ENCODE results near the gene DNASE2. TPM values are rescaled to one million over a fixed set of nuclear protein-coding genes. Genes with fewer than 3 reads are reported as not detected.
A peak's percentile ranks its signal among the peaks of the same experiment; 100 is the strongest.

The DNASE2 gene
- total and polyA plus RNA-seq, 8 donors: 9.4 to 35.9 (median 20.2) TPM

- WGBS, 2 donors: 14 to 17% methylated on average over 21 of the region's 21 CpGs
- ATAC-seq (no peak), FAIRE-seq (no peak), DNase-seq (no peak)
- H3K27ac ChIP-seq: no peak overlapping the region
- peak overlapping the region in 1 of 4 donors; percentile 36 for H3K4me3 ChIP-seq
- no peak for TF ChIP-seq CTCF (IDR thresholded peaks at IDR 0.05)
- no peaks in the 10 kb centered on the region for H3K36me3 ChIP-seq
- peaks cover 0 to 29% (median 3%) of the 10 kb centered on the region in 4 donors for H3K27me3 ChIP-seq
- intact Hi-C loops (cut with DNase I): no loop called here
- no peaks in the 10 kb centered on the region for H3K9me3 ChIP-seq
- H3K4me1 ChIP-seq: peaks cover 0 to 8% (median 0%) of the 10 kb centered on the region in 3 donors
Measured at GRCh38 chr19:12838886-12839756, 42.1 kb downstream of the DNASE2 start.

- Histone ChIP-seq H3K27ac (no peak within 1 kb of the TSS), H3K9me3 (no peaks in the 10 kb centered on the region), H3K4me1 (peaks cover 0 to 13% (median 0%) of the 10 kb centered on the region in 3 donors), H3K4me3 (peak within 1 kb of the TSS in 2 of 4 donors; percentile 28 to 36), H3K27me3 (peaks cover 0 to 29% (median 3%) of the 10 kb centered on the region in 4 donors), H3K36me3 (no peaks in the 10 kb centered on the region)
- peak; percentile 57 to 78 (median 69) for ATAC-seq
- 0 to 1% methylated on average over 20 to 69 of the region's 69 CpGs for WGBS, 2 donors
- FAIRE-seq: no peak
- intact Hi-C loops (cut with DNase I): no loop called here
- peak in 3 of 4 donors; percentile 6 to 46 (median 7) for TF ChIP-seq CTCF (IDR thresholded peaks at IDR 0.05)
- DNase-seq: peak in 3 of 6 donors; percentile 34 to 84 (median 54)
Measured at GRCh38 chr19:12838182-12838885, 42.9 kb downstream of the DNASE2 start, which contains the start of gene MAST1. Gene MAST1 (plus strand): TSS chr19:12838515. CDS start chr19:12838573, 58 bp downstream.

- WGBS, 2 donors: 60 to 65% methylated on average over 4 of the region's 4 CpGs
- TF ChIP-seq CTCF (IDR thresholded peaks at IDR 0.05): no peak
- H3K27ac ChIP-seq: no peak overlapping the region
- intact Hi-C loops (cut with DNase I): no loop called here
- H3K27me3 ChIP-seq: peaks cover 0 to 33% (median 5%) of the 10 kb centered on the region in 4 donors
- no peaks in the 10 kb centered on the region for H3K36me3 ChIP-seq
- no peak overlapping the region for H3K4me3 ChIP-seq
- peaks cover 0 to 15% (median 0%) of the 10 kb centered on the region in 3 donors for H3K4me1 ChIP-seq
- ATAC-seq (no peak), FAIRE-seq (no peak), DNase-seq (no peak)
- no peaks in the 10 kb centered on the region for H3K9me3 ChIP-seq
Measured at GRCh38 chr19:12837225-12837624, 44.0 kb downstream of the DNASE2 start.

- TF ChIP-seq CTCF (IDR thresholded peaks at IDR 0.05): no peak
- Histone ChIP-seq H3K36me3 (no peaks in the 10 kb centered on the region), H3K4me1 (peaks cover 0 to 15% (median 0%) of the 10 kb centered on the region in 3 donors), H3K4me3 (no peak overlapping the region), H3K9me3 (no peaks in the 10 kb centered on the region), H3K27ac (no peak overlapping the region), H3K27me3 (peaks cover 0 to 40% (median 5%) of the 10 kb centered on the region in 4 donors)
- FAIRE-seq (no peak), DNase-seq (no peak), ATAC-seq (no peak)
- intact Hi-C loops (cut with DNase I): no loop called here
- 5 to 10% methylated on average over 6 of the region's 6 CpGs for WGBS, 2 donors
Measured at GRCh38 chr19:12836529-12836863, 44.8 kb downstream of the DNASE2 start.

All from pancreas (tissue), 10 donors.